Fibroblast of skin of right biceps (primary cell): ENCODE data around the gene KRT4.
A peak's percentile ranks its signal among the peaks of the same experiment; 100 is the strongest.
"Not testable (repeated sequence)": the region's sequence is repeated elsewhere in the genome, so short reads cannot be mapped to it uniquely, and the experiment has no call there.

Experiments used
- DNase-seq: peaks from one replicate; pipeline ENCODE4 v3.0.0-alpha.2; 2013

Gene KRT4

DNA sequence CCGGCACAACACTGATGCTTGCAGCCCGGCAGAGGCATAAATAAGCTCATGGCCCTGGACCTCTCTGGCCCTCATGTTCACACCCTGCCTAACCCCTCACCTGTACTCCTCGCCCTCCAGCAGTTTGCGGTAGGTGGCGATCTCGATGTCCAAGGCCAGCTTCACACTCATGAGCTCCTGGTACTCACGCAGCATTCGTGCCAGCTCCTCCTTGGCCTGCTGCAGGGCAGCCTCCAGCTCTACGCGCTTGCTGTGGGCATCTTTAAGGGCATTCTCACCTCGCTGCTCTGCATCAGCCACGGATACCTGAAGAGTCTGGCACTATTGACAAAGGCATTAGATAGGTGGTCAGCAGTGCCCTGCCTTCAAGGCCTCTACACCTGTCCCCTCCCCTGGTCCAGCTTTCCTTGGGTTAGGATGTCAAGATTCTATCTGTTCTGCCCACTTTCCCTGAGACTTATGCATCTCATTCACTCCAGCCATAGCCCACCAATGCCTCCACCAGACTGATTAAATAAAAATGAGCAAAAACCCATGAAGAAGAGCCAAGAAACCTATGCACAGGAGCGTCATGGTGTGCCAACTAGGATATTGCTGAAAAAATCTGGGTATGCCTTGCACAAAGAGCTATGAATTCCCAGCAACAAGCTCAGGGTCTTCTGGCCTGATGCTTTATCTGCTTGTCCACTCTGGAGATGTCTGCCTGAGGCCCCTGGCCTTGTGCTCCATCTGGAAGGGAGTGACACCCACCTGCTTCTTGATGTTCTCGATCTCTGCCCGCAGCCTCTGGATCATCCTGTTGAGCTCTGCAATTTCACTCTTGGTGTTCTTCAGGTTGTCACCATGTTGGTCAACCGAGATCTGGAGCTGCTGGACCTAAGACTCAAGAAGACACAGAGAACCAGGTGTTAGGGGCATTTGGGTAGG is 6.1 kb downstream of the KRT4 start:
- no peak for DNase-seq

- no peak for DNase-seq
Observed at GRCh38 chr12:52806821-52807543, 6.9 kb downstream of the KRT4 start.

GRCh38 chr12:52806169-52806811 is 7.6 kb downstream of the KRT4 start:
- no peak for DNase-seq

DNA sequence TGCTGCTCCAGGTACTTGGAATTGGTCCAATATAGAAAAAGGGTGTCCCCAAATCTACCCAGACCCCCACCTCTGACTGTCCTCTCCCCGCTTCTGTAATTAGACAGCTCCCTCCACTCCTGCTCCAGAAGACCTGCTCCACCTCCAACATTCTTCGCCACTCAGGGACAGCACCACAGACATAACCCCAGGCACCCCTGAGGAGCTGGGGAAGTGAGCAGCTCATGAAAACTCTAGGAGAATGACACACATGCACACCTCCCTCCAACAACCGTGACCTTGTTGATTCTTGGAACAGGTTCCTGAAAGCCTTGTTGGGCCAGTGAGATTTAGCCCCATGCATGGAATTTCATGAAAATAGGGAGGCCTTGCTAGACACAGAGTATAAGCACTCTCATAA is 8.2 kb downstream of the KRT4 start:
- DNase-seq: no peak

DNA sequence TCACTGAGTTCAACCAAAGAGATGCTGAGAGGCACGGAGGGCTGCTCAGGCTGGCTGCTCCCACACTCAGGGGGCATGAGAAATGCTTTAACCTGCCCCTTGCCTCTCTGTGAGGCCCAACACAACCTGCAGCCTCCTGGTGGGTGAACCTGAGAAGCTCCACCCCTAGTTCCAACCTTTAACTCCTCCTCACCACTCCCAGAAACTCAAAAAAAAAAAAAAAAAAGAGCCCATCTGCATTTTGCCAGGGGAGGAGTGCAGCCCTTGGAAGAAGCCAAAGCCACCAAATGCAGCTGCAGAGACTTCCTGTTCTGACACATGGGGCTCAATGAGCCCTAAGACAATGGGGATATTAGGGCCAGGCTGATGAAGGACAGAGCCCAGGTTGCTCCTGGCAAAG is 8.9 kb downstream of the KRT4 start:
- no peak for DNase-seq

DNA sequence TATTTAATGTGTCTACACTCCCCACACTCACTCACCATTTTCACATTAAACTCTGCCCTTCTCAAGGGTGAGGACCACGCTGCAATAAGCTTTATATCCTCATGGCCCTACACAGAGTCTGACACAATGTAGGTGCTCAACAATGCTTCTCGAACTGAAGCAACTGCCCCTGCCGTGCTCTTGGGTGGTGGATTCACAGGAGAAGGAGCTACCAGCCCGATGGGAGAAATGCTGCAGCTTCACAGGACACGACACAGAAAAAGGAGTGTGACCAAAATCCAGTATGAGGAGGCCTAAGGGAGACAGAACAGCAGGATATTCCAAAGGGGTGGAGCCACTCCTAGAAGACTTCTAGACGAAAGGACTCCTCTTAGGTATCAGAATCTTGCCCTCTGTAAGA is 11.5 kb downstream of the KRT4 start:
- no peak for DNase-seq

DNA sequence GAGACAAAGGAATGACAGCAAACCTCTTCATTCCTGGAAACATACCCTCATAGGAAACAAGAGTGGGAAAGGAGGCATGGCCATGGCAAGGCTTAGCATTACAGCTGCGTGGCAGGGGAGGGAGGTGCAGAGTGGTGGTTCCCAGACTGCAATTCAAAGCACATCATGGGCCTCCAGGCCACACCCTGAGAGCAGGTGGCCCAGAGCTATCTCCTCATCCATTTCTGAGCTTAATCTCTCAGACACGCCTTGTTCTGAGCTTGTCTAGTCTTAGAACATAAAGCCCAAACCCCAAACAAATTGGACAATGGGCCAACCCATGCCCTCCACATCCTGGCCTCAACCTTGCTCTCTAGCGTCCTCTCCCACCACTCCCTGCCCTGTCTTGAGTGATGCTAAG is 12.1 kb downstream of the KRT4 start:
- no peak for DNase-seq

- no peak for DNase-seq
Observed at GRCh38 chr12:52800259-52800917, 13.5 kb downstream of the KRT4 start.

GRCh38 chr12:52799505-52800211 is 14.3 kb downstream of the KRT4 start:
- no peak for DNase-seq

GRCh38 chr12:52798671-52799504 is 15.0 kb downstream of the KRT4 start:
- peak; percentile 94 for DNase-seq

DNA sequence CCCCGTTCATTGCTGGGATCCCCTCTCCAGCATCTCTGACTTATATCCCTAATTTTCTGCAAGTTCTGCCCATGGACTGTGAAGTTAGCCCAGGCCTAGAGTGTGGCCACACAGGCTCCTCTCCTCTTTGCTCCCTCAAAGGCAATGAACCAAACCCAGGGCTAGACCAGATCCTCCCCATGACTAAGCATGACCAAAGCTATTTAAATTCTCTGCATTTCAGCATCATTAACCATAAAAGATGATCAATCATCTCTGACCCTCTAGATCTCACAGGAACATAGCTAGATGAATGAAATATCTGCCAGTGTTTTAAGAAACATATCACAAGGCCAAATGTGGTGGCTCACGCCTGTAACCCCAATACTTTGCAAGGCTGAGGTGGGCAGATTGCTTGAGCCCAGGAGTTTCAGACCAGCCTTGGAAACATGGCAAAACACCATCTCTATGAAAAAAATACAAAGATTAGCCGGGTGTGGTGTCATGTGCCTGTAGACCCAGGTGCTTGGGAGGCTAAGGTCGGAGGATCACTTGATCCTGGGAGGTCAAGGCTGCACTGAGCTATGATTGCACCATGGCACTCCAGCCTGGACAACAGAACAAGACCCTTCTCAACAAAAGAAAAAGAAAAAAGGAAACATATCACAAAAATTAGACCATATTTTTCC is 15.8 kb downstream of the KRT4 start:
- DNase-seq: peak; percentile 91

DNA sequence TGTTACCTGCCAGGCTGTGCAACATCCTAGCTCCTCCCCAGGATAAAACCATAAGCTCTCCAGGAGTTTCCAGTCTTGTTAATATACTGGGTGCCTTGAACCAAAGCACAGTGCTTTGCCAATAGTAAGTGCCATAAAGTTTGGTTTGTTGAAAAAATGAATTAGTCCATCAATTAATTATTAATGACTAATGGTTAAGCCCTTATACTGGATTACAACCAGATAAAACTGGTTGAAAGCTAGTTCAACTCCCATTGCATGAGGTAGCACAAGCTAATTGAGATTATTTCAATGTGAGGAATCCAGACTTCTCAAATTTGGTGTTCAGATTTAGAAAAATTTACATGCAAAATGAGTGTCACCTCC is 16.4 kb downstream of the KRT4 start:
- no peak for DNase-seq

- DNase-seq: no peak
Observed at GRCh38 chr12:52796839-52797528, 16.9 kb downstream of the KRT4 start.

DNA sequence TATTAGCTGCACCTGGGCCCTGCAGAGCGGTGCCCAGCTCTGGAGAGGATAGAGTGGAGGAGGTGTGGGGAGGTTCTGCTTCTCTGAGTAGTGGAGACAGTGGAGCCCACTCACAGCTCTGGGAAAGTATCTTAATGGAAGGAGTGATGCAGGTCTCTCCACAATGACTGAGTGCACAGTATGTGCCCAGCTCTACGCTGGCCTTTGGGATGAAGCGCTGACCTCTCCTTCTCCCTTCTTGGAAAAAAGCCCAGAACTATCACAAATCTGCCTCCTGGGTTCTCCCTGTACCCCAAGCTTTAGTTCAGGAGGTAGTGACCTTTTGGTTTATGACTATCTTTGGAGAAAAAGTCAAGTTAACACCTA is 17.5 kb downstream of the KRT4 start:
- no peak for DNase-seq

- no peak for DNase-seq
Observed at GRCh38 chr12:52795694-52796428, 18.1 kb downstream of the KRT4 start, which contains the start of gene KRT3. Gene KRT3, minus strand, starts transcription at chr12:52796117. Its CDS starts 75 bp downstream, at chr12:52796042.

- not testable (repeated sequence) for DNase-seq
Observed at GRCh38 chr12:52795332-52795674, 18.6 kb downstream of the KRT4 start.

GRCh38 chr12:52794479-52795331 is 19.2 kb downstream of the KRT4 start:
- DNase-seq: peak; percentile 81

DNA sequence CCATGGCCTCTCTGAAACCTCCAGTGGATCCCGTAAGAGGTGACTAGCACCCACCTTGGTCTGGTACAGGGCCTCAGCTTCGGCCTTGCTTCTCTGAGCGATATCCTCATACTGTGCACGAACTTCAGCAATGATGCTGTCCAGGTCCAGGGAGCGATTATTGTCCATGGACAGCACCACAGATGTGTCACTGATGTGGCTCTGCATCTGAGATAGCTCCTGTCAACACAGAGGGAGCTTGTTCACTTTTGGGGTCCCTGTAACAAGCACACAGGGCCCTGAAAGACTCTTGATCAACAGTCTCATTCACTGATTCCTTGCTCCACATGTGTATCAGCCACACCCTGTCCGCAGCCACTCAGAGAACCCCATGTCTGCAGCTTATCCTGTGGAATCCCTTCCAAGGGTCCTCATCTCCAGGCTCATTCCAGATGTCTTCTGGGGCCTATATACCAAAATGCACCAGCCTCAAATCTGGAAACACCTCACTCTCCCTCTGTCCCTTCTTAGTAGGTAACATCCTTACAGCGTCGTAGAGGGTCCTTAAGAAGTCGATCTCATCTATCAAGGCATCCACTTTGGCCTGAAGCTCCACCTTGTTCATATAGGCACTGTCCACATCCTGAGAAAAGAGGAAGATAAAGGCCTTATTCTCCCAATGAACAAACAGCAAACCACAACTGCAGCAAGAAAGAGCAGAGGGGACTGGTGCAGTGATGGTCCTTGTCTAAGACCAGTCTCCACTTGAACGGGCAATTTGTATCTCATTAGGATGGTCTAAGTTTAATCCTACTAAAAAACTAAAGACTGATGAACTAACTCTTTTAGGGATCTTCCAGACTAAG is 21.5 kb downstream of the KRT4 start:
- DNase-seq: no peak
